ENCODE data around the gene ALOX15.
"Not testable (repeated sequence)": the region's sequence is repeated elsewhere in the genome, so short reads cannot be mapped to it uniquely, and the experiment has no call there.

The ALOX15 gene, protein sequence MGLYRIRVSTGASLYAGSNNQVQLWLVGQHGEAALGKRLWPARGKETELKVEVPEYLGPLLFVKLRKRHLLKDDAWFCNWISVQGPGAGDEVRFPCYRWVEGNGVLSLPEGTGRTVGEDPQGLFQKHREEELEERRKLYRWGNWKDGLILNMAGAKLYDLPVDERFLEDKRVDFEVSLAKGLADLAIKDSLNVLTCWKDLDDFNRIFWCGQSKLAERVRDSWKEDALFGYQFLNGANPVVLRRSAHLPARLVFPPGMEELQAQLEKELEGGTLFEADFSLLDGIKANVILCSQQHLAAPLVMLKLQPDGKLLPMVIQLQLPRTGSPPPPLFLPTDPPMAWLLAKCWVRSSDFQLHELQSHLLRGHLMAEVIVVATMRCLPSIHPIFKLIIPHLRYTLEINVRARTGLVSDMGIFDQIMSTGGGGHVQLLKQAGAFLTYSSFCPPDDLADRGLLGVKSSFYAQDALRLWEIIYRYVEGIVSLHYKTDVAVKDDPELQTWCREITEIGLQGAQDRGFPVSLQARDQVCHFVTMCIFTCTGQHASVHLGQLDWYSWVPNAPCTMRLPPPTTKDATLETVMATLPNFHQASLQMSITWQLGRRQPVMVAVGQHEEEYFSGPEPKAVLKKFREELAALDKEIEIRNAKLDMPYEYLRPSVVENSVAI

DNA sequence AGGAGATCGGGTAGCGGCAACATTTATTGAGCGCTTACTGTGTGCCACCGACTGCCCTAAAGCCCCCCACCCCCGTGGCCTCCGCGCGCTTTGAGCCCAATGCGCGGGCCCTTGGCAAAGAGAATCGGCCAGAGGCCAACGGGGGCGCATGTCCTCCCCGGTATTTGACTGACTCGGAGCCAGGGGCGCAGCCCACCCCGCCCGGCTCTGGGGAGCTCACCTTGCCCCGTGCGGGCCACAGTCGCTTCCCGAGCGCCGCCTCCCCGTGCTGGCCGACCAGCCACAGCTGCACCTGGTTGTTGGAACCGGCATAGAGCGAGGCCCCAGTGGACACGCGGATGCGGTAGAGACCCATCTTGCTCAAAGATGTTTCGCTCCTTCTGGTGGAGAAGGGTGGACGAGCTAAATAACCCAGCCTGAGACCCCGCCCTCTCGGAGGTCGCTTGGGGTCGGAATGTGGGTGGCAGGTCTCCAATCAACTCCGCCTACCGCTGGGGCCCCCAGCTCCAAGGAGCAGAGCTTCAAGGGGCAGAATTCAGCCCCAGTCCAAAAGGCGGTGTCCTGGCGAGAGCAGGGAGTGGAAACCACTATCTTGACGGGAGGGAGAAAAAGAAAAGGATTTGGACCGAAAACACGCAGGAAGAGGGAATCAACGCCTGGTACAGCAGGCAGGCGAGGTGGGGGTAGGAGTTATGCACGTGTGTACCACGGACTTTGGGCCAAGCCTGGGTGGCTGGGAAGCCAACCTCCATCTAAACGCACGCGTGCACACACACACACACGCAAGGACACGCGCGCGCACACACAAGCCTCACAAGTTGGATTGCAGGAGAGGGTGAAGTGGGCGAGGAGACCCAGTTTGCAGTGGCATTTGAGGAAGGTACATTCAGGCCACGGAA, at the start of gene ALOX15:
TSS of gene ALOX15 (minus strand) at position 382 of the 899 bp plus-strand sequence. CDS start at position 355, 27 bp downstream.
- no peak within 1 kb of the TSS for H3K4me3 ChIP-seq

DNA sequence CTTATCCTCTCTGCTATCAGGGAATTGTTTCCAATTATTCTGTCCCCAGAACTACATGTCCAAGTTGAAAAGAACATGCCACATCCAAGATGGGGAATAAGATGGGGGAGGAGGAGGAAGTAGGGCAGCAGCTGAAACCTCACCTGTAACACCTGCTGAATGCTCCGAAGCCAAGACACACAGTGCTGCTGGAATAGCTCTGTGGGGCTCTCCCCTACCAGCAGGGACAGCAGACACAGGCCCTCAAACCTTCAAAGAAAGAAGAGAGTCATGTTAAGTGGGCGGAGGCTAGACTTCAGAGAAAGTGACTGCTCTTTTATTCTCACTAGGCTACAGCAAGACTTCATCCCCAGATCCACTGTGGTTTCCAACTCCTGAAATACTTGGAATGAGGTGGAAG, 49.3 kb upstream of the ALOX15 start:
- no peak overlapping the region for H3K27ac ChIP-seq
- no peak for TF ChIP-seq POLR2AphosphoS5 (IDR thresholded peaks at IDR 0.05; ENCODE audit: borderline replicate concordance, low read depth, low read length)
- TF ChIP-seq FOXP2 (optimal IDR thresholded peaks at IDR 0.05; ENCODE audit: control extremely low read depth, extremely low read length, insufficient read depth): no peak
- TF ChIP-seq EZH2 (IDR thresholded peaks at IDR 0.05): no peak

More for the DNA sequence above, at the start of gene ALOX15:
- no peak for TF ChIP-seq FOXP2 (optimal IDR thresholded peaks at IDR 0.05; ENCODE audit: control extremely low read depth, extremely low read length, insufficient read depth)
- TF ChIP-seq EZH2 (IDR thresholded peaks at IDR 0.05): no peak
- no peak for TF ChIP-seq POLR2AphosphoS5 (IDR thresholded peaks at IDR 0.05; ENCODE audit: borderline replicate concordance, low read depth, low read length)
- Histone ChIP-seq H3K27ac (no peak within 1 kb of the TSS), H3K9me3 (ENCODE audit: low read depth, low read length) (no peaks in the 10 kb centered on the region), H3K9ac (ENCODE audit: insufficient read length) (no peak within 1 kb of the TSS), H3K36me3 (ENCODE audit: insufficient read depth, low read length) (no peaks in the 10 kb centered on the region)
- no peak for DNase-seq (ENCODE audit: low read depth, low spot score)

DNA sequence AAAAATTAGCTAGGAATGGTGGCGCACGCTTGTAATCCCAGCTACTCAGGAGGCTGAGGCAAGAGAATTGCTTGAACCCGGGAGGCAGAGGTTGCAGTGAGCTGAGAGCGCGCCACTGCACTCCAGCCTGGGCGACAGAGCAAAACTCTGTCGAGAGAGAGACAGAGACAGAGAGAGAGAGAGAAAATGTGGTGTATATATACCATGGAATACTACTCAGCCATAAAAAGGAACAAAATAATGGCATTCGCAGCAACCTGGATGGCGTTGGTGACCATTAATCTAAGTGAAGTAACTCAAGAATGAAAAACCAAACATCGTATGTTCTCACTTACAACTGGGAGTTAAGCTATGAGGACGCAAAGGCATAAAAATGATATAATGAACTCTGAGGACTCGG, 48.4 kb upstream of the ALOX15 start:
- not testable (repeated sequence) for H3K9ac ChIP-seq (ENCODE audit: insufficient read length); H3K27ac ChIP-seq; H3K9me3 ChIP-seq (ENCODE audit: low read depth, low read length); DNase-seq (ENCODE audit: low read depth, low spot score); H3K4me3 ChIP-seq
- peaks cover 58% of the 10 kb centered on the region for H3K36me3 ChIP-seq (ENCODE audit: insufficient read depth, low read length)

More for the DNA sequence above, 49.3 kb upstream of the ALOX15 start:
- DNase-seq (ENCODE audit: low read depth, low spot score): no peak
- peaks cover 52% of the 10 kb centered on the region for H3K36me3 ChIP-seq (ENCODE audit: insufficient read depth, low read length)
- no peaks in the 10 kb centered on the region for H3K9me3 ChIP-seq (ENCODE audit: low read depth, low read length)
- no peak overlapping the region for H3K9ac ChIP-seq (ENCODE audit: insufficient read length)
- no peak overlapping the region for H3K4me3 ChIP-seq

DNA sequence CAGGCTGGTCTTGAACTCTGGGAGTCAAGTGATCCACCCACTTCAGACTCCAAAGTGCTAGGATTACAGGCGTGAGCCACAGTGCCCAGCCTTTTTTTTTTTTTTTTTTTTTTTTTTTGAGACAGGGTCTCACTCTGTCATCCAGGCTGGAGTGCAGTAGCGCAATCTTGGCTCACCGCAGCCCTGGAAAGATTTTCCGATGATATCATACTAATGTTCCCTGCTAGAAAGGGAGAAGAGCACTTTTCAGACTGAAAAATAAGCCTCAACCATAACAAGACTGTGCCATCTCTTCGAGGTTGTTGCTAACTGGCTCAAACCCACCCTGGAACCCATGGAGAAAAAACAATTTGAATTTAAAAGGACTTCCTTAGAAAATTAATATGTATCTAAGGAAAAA, 42.3 kb upstream of the ALOX15 start:
- H3K36me3 ChIP-seq (ENCODE audit: insufficient read depth, low read length): peaks cover 68% of the 10 kb centered on the region
- not testable (repeated sequence) for H3K9me3 ChIP-seq (ENCODE audit: low read depth, low read length); H3K27ac ChIP-seq; DNase-seq (ENCODE audit: low read depth, low spot score); H3K9ac ChIP-seq (ENCODE audit: insufficient read length); H3K4me3 ChIP-seq

DNA sequence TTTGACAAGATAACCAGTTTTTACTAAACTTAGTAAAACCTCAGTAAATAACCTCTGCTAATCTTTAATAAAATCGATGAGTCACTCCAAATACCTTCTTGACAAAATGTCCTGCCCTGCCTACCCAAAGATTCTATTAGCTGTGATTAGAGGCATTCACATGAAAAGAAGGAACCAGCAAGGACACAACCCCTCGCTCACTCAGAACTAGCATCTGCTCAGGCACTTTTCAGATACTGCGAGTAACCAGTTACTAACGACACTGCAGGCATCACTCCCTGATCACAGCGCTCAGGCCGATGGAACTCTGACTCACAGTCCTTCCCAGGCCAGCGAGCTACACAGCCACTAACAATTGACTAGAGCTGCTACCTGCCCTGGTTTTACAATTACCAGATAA, 38.2 kb upstream of the ALOX15 start:
- Histone ChIP-seq H3K9ac (ENCODE audit: insufficient read length) (no peak overlapping the region), H3K27ac (no peak overlapping the region), H3K4me3 (no peak overlapping the region), H3K9me3 (ENCODE audit: low read depth, low read length) (no peaks in the 10 kb centered on the region), H3K36me3 (ENCODE audit: insufficient read depth, low read length) (peaks cover 81% of the 10 kb centered on the region)
- TF ChIP-seq EZH2 (IDR thresholded peaks at IDR 0.05) (no peak), FOXP2 (optimal IDR thresholded peaks at IDR 0.05; ENCODE audit: control extremely low read depth, extremely low read length, insufficient read depth) (no peak), POLR2AphosphoS5 (IDR thresholded peaks at IDR 0.05; ENCODE audit: borderline replicate concordance, low read depth, low read length) (no peak)
- DNase-seq (ENCODE audit: low read depth, low spot score): no peak

DNA sequence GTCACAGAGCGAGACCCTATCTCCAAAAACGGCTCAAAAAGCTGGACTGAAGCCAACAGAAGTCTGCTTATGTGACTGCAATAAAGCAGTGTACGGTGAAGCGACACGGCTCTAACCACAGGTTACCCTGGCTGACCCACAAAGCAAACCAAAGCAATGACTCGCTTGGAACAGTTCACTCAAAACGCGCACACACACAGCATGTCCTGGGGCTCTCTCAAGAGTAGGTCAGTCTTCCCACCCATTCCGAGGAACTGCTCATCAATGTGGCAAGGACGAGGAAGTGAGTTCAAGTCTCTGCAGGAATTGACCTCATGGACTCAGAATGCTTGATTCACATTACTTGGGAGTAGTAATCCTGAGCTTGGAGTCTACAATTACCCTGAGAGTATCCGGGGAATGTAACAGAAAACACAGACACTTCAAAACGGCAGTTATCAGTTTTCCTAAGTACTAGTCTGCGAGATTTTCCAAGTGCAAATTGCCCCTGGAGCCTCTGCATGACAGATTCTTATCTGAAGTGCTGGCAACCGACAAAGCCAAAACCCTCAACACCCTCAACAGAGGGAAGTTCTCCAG, 37.1 kb upstream of the ALOX15 start:
- Histone ChIP-seq H3K36me3 (ENCODE audit: insufficient read depth, low read length) (peaks cover 83% of the 10 kb centered on the region), H3K4me3 (no peak overlapping the region), H3K27ac (no peak overlapping the region), H3K9ac (ENCODE audit: insufficient read length) (no peak overlapping the region), H3K9me3 (ENCODE audit: low read depth, low read length) (no peaks in the 10 kb centered on the region)
- no peak for TF ChIP-seq EZH2 (IDR thresholded peaks at IDR 0.05)
- TF ChIP-seq POLR2AphosphoS5 (IDR thresholded peaks at IDR 0.05; ENCODE audit: borderline replicate concordance, low read depth, low read length): no peak
- TF ChIP-seq FOXP2 (optimal IDR thresholded peaks at IDR 0.05; ENCODE audit: control extremely low read depth, extremely low read length, insufficient read depth): no peak
- no peak for DNase-seq (ENCODE audit: low read depth, low spot score)

DNA sequence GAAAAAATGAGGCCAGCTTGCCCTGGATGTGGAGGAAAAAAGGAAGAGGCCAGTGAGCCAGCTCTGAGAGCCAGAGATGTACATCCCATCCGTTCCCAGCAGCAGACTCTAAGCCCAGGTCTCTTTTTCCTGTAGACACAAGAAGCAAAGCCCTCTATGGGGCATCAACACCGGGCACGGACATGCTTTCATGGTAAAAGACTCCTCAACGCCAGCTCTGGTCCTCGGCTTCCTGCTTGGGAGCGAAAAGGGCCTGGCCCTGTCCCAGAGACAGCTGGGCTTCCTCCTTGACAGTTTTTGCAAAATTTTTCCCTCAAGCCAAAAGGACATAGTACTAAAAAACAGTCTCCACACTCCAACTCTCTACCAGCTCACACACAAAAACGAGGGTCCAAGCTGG, 35.3 kb upstream of the ALOX15 start:
- H3K9ac ChIP-seq (ENCODE audit: insufficient read length): no peak overlapping the region
- peaks cover 86% of the 10 kb centered on the region for H3K36me3 ChIP-seq (ENCODE audit: insufficient read depth, low read length)
- no peak overlapping the region for H3K27ac ChIP-seq
- DNase-seq (ENCODE audit: low read depth, low spot score): no peak
- H3K9me3 ChIP-seq (ENCODE audit: low read depth, low read length): no peaks in the 10 kb centered on the region
- no peak overlapping the region for H3K4me3 ChIP-seq
- no peak for TF ChIP-seq EZH2 (IDR thresholded peaks at IDR 0.05)
- TF ChIP-seq POLR2AphosphoS5 (IDR thresholded peaks at IDR 0.05; ENCODE audit: borderline replicate concordance, low read depth, low read length): no peak
- TF ChIP-seq FOXP2 (optimal IDR thresholded peaks at IDR 0.05; ENCODE audit: control extremely low read depth, extremely low read length, insufficient read depth): no peak

DNA sequence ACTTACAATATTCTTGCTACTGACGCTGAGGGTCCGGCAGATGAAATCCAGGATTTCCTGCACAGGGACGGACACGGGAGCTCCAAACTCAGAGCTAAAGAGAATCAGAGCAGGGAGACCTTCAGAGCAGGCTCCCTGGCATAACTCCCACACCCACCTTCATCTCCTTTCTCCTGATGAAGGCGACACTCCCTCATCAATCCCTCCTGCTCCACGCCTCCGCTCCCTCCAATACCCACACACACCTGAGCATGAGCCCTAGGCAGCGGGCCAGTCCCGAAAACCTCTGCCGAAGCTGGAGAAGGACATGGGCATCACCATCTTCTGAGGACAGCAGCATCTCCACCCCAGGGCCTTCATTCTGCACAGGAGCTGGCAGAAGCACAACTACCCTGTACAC, 34.3 kb upstream of the ALOX15 start:
- Histone ChIP-seq H3K36me3 (ENCODE audit: insufficient read depth, low read length) (peaks cover 89% of the 10 kb centered on the region), H3K9ac (ENCODE audit: insufficient read length) (no peak overlapping the region), H3K4me3 (no peak overlapping the region), H3K9me3 (ENCODE audit: low read depth, low read length) (no peaks in the 10 kb centered on the region), H3K27ac (no peak overlapping the region)
- TF ChIP-seq EZH2 (IDR thresholded peaks at IDR 0.05) (no peak), POLR2AphosphoS5 (IDR thresholded peaks at IDR 0.05; ENCODE audit: borderline replicate concordance, low read depth, low read length) (no peak)
- DNase-seq (ENCODE audit: low read depth, low spot score): no peak

Data from SK-N-MC (cell line).